Nucleus accumbens (tissue), 56 donors: ENCODE data around the gene C13orf42.

Experiments used
- DNase-seq, 56 donors: peaks; one replicate each; lab custom pipeline; 2025; lab: John Stamatoyannopoulos, UW

The C13orf42 gene

GRCh38 chr13:51036418-51036817 is 74.7 kb downstream of the C13orf42 start:
- no peak for DNase-seq

GRCh38 chr13:51035978-51036377 is 75.1 kb downstream of the C13orf42 start:
- no peak for DNase-seq

- no peak for DNase-seq
Observed at GRCh38 chr13:51035469-51035868, 75.6 kb downstream of the C13orf42 start.

GRCh38 chr13:51034906-51035305 is 76.2 kb downstream of the C13orf42 start:
- no peak for DNase-seq

- DNase-seq = no peak
Observed at GRCh38 chr13:51033421-51034185, 77.5 kb downstream of the C13orf42 start.

GRCh38 chr13:51032831-51033230 is 78.2 kb downstream of the C13orf42 start:
- DNase-seq = no peak
